Activated T-cell treated with anti-CD3 and anti-CD28 coated beads for 48 hours (primary cell): Measurements from ENCODE around the gene EDDM13.
A peak's percentile ranks its signal among the peaks of the same experiment; 100 is the strongest.
"Not testable (repeated sequence)": the region's sequence is repeated elsewhere in the genome, so short reads cannot be mapped to it uniquely, and the experiment has no call there.

Experiments used
- DNase-seq: peaks from one replicate; pipeline ENCODE4 v3.0.0-alpha.2; 2020; ENCODE audit warnings: low read depth

EDDM13 gene

GRCh38 chr19:56321989-56322440 lies 49.5 kb downstream of the EDDM13 start:
- DNase-seq: no peak

- no peak for DNase-seq
These were observed 51.9 kb downstream of the EDDM13 start for GRCh38 chr19:56324436-56324835.

GRCh38 chr19:56332695-56333094 lies 60.1 kb downstream of the EDDM13 start:
- no peak for DNase-seq

GRCh38 chr19:56333506-56333905 lies 61.0 kb downstream of the EDDM13 start:
- DNase-seq: no peak

- not testable (repeated sequence) for DNase-seq
These were observed 62.8 kb downstream of the EDDM13 start for GRCh38 chr19:56335371-56335770.

GRCh38 chr19:56337077-56337476 lies 64.5 kb downstream of the EDDM13 start:
- DNase-seq: not testable (repeated sequence)

- DNase-seq: not testable (repeated sequence)
These were observed 66.5 kb downstream of the EDDM13 start for GRCh38 chr19:56339031-56339430.

GRCh38 chr19:56341948-56342347 lies 69.4 kb downstream of the EDDM13 start:
- DNase-seq: no peak

- no peak for DNase-seq
These were observed 74.7 kb downstream of the EDDM13 start for GRCh38 chr19:56347163-56347778.

- peak; percentile 5 for DNase-seq
These were observed 75.8 kb downstream of the EDDM13 start for GRCh38 chr19:56348289-56348877.

GRCh38 chr19:56350416-56351045 lies 78.0 kb downstream of the EDDM13 start:
- DNase-seq: peak; percentile 5

GRCh38 chr19:56351208-56351607 lies 78.7 kb downstream of the EDDM13 start:
- DNase-seq: no peak

- DNase-seq: no peak
These were observed 83.0 kb downstream of the EDDM13 start for GRCh38 chr19:56355517-56355916.

GRCh38 chr19:56356944-56357343 lies 84.4 kb downstream of the EDDM13 start:
- no peak for DNase-seq
